LNCAP (cell line): ENCODE measurements around the gene PMM2.
A peak's percentile ranks its signal among the peaks of the same experiment; 100 is the strongest.

Experiments used
- CTCF ChIP-seq: fragments of 450-650 bp; IDR thresholded peaks from 2 replicates; pipeline ENCODE4 v1.5.1; 2017; ENCODE audit warnings: mild to moderate bottlenecking

The PMM2 gene

GRCh38 chr16:8854298-8854948 is 56.8 kb downstream of the PMM2 start:
- TF ChIP-seq CTCF = no peak

GRCh38 chr16:8855051-8855786 is 57.6 kb downstream of the PMM2 start:
- TF ChIP-seq CTCF = 0 out of 2 replicates have a peak, but pooled peaks have one; percentile 14

DNA sequence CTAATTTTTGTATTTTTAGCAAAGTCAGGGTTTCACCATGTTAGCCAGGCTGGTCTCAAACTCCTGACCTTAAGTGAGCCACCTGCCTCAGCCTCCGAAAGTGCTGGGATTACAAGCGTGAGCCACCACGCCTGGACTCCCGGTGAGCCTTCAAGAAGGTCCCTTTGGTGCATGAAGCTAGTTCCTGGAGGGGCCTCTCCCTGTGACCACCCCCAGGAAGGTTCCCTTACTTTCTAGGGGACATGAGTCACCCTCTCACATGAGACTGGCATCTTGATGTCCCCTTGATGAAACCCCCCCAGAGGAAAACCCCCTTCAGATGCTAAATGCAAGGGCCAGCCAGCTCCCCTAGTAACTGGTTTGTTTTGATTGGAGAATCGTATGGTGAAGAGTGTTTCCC is 58.3 kb downstream of the PMM2 start:
- no peak for TF ChIP-seq CTCF

- TF ChIP-seq CTCF = no peak
Observed at GRCh38 chr16:8858994-8859912, 61.6 kb downstream of the PMM2 start.

- TF ChIP-seq CTCF = no peak
Observed at GRCh38 chr16:8859913-8860881, 62.6 kb downstream of the PMM2 start.

GRCh38 chr16:8861563-8862308 is 64.1 kb downstream of the PMM2 start:
- TF ChIP-seq CTCF = no peak
